ENCODE data around the gene CDK19.
"Not testable (repeated sequence)": the region's sequence is repeated elsewhere in the genome, so short reads cannot be mapped to it uniquely, and the experiment has no call there.

CDK19 gene

GRCh38 chr6:110813338-110814101 is 1.7 kb downstream of the CDK19 start:
- no peak for DNase-seq

- DNase-seq, result no peak
Measured at GRCh38 chr6:110812719-110813118, 2.5 kb downstream of the CDK19 start.

- no peak for DNase-seq
Measured at GRCh38 chr6:110810896-110811586, 4.2 kb downstream of the CDK19 start.

GRCh38 chr6:110809792-110810191 is 5.5 kb downstream of the CDK19 start:
- no peak for DNase-seq

- not testable (repeated sequence) for DNase-seq
Measured at GRCh38 chr6:110802175-110802574, 13.1 kb downstream of the CDK19 start.

- no peak for DNase-seq
Measured at GRCh38 chr6:110800839-110801196, 14.5 kb downstream of the CDK19 start.

- DNase-seq, result no peak
Measured at GRCh38 chr6:110800196-110800838, 15.0 kb downstream of the CDK19 start.

- DNase-seq, result no peak
Measured at GRCh38 chr6:110799655-110800054, 15.6 kb downstream of the CDK19 start.

GRCh38 chr6:110799189-110799588 is 16.1 kb downstream of the CDK19 start:
- no peak for DNase-seq

GRCh38 chr6:110795271-110795670 is 20.0 kb downstream of the CDK19 start:
- DNase-seq, result no peak

- no peak for DNase-seq
Measured at GRCh38 chr6:110786696-110787095, 28.6 kb downstream of the CDK19 start.

- DNase-seq, result no peak
Measured at GRCh38 chr6:110786271-110786670, 29.0 kb downstream of the CDK19 start.

GRCh38 chr6:110784610-110784979 is 30.7 kb downstream of the CDK19 start:
- no peak for DNase-seq

GRCh38 chr6:110781522-110782214 is 33.6 kb downstream of the CDK19 start:
- no peak for DNase-seq

GRCh38 chr6:110778333-110778732 is 36.9 kb downstream of the CDK19 start:
- DNase-seq, result no peak

- no peak for DNase-seq
Measured at GRCh38 chr6:110777636-110778035, 37.6 kb downstream of the CDK19 start.

GRCh38 chr6:110776413-110776812 is 38.9 kb downstream of the CDK19 start:
- DNase-seq, result no peak

- no peak for DNase-seq
Measured at GRCh38 chr6:110769923-110770322, 45.3 kb downstream of the CDK19 start.

GRCh38 chr6:110768057-110768456 is 47.2 kb downstream of the CDK19 start:
- no peak for DNase-seq

GRCh38 chr6:110761371-110761770 is 53.9 kb downstream of the CDK19 start:
- no peak for DNase-seq

GRCh38 chr6:110760589-110760988 is 54.7 kb downstream of the CDK19 start:
- no peak for DNase-seq

GRCh38 chr6:110760098-110760497 is 55.2 kb downstream of the CDK19 start:
- DNase-seq, result not testable (repeated sequence)

- no peak for DNase-seq
Measured at GRCh38 chr6:110757926-110758325, 57.3 kb downstream of the CDK19 start.

- DNase-seq, result no peak
Measured at GRCh38 chr6:110756817-110757216, 58.5 kb downstream of the CDK19 start.
